Measurements from ENCODE around the gene SYNGAP1.

Gene SYNGAP1

GRCh38 chr6:33446356-33446755 is 26.5 kb downstream of the SYNGAP1 start:
- Mint-ChIP-seq H3K27me3 (no peaks in the 10 kb centered on the region), H3K27ac (peak overlapping the region; percentile 33), H3K9me3 (no peaks in the 10 kb centered on the region), H3K4me3 (no peak overlapping the region), H3K36me3 (peaks cover 47% of the 10 kb centered on the region), H3K4me1 (peaks cover 4% of the 10 kb centered on the region)
- DNase-seq, result no peak
- CTCF ChIA-PET, result no interaction called here

DNA sequence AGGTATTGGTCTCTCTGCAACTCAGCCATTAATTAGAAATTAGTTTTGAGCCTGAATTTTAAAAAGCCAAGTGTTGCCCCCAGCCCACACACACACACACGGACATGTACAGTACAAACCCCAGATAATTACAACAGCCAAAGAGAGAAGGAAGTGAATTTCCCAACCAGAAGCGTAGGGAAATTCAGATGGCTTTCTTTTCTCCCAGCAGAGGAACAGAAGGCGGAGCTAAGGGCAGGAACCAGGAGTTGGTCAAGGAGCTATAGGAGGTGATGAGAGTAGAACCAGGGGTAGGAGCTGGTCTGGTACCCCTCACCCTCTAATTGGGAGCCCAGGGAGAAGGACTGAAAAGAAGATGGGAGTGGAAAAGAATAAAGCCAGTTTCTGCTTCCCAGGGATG is 30.6 kb downstream of the SYNGAP1 start:
- Mint-ChIP-seq H3K4me3 (no peak overlapping the region), H3K36me3 (peaks cover 39% of the 10 kb centered on the region), H3K4me1 (peaks cover 27% of the 10 kb centered on the region), H3K27ac (no peak overlapping the region), H3K9me3 (no peaks in the 10 kb centered on the region), H3K27me3 (no peaks in the 10 kb centered on the region)
- DNase-seq, result no peak
- CTCF ChIA-PET, result interaction anchor here (1.0 to 1.1 kb wide), 3 partner anchors 9 to 26 kb away, joined by 3 to 4 read pairs (median 3); no protein-coding TSS in a partner anchor

- peaks cover 33% of the 10 kb centered on the region for H3K4me1 Mint-ChIP-seq
- CTCF ChIA-PET, result no interaction called here
- no peak overlapping the region for H3K4me3 Mint-ChIP-seq
- peaks cover 37% of the 10 kb centered on the region for H3K36me3 Mint-ChIP-seq
- no peaks in the 10 kb centered on the region for H3K27me3 Mint-ChIP-seq
- DNase-seq, result no peak
- no peak overlapping the region for H3K27ac Mint-ChIP-seq
- H3K9me3 Mint-ChIP-seq, result no peaks in the 10 kb centered on the region
Measured at GRCh38 chr6:33451606-33452005, 31.7 kb downstream of the SYNGAP1 start.

GRCh38 chr6:33452496-33452895 is 32.6 kb downstream of the SYNGAP1 start:
- Mint-ChIP-seq H3K4me3 (no peak overlapping the region), H3K4me1 (peaks cover 33% of the 10 kb centered on the region), H3K27ac (peak overlapping the region; percentile 91)

GRCh38 chr6:33453393-33454008 is 33.6 kb downstream of the SYNGAP1 start:
- peak overlapping the region; percentile 96 for H3K4me3 Mint-ChIP-seq
- H3K27me3 Mint-ChIP-seq, result no peaks in the 10 kb centered on the region
- CTCF ChIA-PET, result interaction anchor here (1.5 to 1.8 kb wide), 2 partner anchors 23 to 126 kb away, joined by 5 to 9 read pairs; partner anchors contain the start of gene BAK1
- no peaks in the 10 kb centered on the region for H3K9me3 Mint-ChIP-seq
- peaks cover 31% of the 10 kb centered on the region for H3K36me3 Mint-ChIP-seq
- H3K27ac Mint-ChIP-seq, result peak overlapping the region; percentile 91
- peaks cover 33% of the 10 kb centered on the region for H3K4me1 Mint-ChIP-seq
- peak; percentile 24 for DNase-seq

More at GRCh38 chr6:33452496-33452895, 32.6 kb downstream of the SYNGAP1 start:
- CTCF ChIA-PET, result no interaction called here
- no peak for DNase-seq
- Mint-ChIP-seq H3K9me3 (no peaks in the 10 kb centered on the region), H3K36me3 (peaks cover 40% of the 10 kb centered on the region), H3K27me3 (no peaks in the 10 kb centered on the region)

GRCh38 chr6:33454009-33454946 is 34.4 kb downstream of the SYNGAP1 start, which contains the start of gene ZBTB9:
Gene ZBTB9 (plus strand): TSS chr6:33454576. CDS start chr6:33455101, 525 bp downstream.
- H3K9me3 Mint-ChIP-seq, result no peaks in the 10 kb centered on the region
- DNase-seq, result peak; percentile 98
- CTCF ChIA-PET, result interaction anchor here (0.6 to 1.8 kb wide), 6 partner anchors 24 to 133 kb away, joined by 3 to 9 read pairs (median 4); partner anchors contain the start of gene BAK1
- peaks cover 23% of the 10 kb centered on the region for H3K36me3 Mint-ChIP-seq
- peak within 1 kb of the TSS; percentile 96 for H3K4me3 Mint-ChIP-seq
- no peaks in the 10 kb centered on the region for H3K27me3 Mint-ChIP-seq
- H3K27ac Mint-ChIP-seq, result peak within 1 kb of the TSS; percentile 91
- H3K4me1 Mint-ChIP-seq, result peaks cover 33% of the 10 kb centered on the region

- Mint-ChIP-seq H3K27me3 (no peaks in the 10 kb centered on the region), H3K27ac (peak overlapping the region; percentile 70), H3K4me3 (peak overlapping the region; percentile 96), H3K4me1 (peaks cover 33% of the 10 kb centered on the region), H3K9me3 (no peaks in the 10 kb centered on the region), H3K36me3 (peaks cover 22% of the 10 kb centered on the region)
- no peak for DNase-seq
- CTCF ChIA-PET, result interaction anchor here (1.3 to 1.8 kb wide), 5 partner anchors 25 to 124 kb away, joined by 3 to 9 read pairs (median 4); partner anchors contain the start of gene BAK1
Measured at GRCh38 chr6:33455051-33455450, 35.2 kb downstream of the SYNGAP1 start.

DNA sequence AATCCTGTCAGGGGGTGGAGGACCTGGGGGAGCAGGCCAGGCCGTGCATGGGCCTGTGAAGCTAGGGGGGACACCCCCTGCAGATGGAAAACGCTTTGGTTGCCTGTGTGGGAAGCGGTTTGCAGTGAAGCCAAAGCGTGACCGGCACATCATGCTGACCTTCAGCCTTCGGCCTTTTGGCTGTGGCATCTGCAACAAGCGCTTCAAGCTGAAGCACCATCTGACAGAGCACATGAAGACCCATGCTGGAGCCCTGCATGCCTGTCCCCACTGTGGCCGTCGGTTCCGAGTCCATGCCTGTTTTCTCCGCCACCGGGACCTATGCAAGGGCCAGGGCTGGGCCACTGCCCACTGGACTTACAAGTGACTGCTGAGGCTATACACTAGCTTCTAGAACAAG is 36.3 kb downstream of the SYNGAP1 start:
- H3K4me3 Mint-ChIP-seq, result peak overlapping the region; percentile 96
- no peak for DNase-seq
- H3K27ac Mint-ChIP-seq, result no peak overlapping the region
- peaks cover 30% of the 10 kb centered on the region for H3K4me1 Mint-ChIP-seq
- no peaks in the 10 kb centered on the region for H3K9me3 Mint-ChIP-seq
- H3K27me3 Mint-ChIP-seq, result no peaks in the 10 kb centered on the region
- peaks cover 22% of the 10 kb centered on the region for H3K36me3 Mint-ChIP-seq
- CTCF ChIA-PET, result no interaction called here

DNA sequence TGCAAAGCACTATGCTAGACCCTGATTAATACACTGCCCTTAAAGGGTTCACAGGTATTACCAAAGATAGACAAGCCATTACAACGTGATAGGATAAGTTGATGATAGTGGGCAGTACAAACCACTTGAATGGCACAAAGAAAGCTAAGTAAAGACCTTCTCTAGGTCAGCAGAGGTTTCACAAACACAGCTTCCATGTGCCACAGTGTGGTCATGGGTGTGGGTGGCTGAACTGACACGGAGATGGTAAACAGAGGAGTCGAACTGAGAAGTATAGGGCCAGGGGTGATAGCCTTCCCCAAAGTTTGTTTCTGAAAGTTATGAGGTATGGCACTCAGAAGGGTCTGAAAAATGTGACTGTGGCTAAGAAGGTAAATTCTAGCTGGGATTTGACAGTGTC is 38.8 kb downstream of the SYNGAP1 start:
- no peak for DNase-seq
- peaks cover 18% of the 10 kb centered on the region for H3K4me1 Mint-ChIP-seq
- H3K4me3 Mint-ChIP-seq, result no peak overlapping the region
- CTCF ChIA-PET, result interaction anchor here (1.0 kb wide), 1 partner anchor 11 kb away, joined by 3 read pairs; no protein-coding TSS in a partner anchor
- H3K36me3 Mint-ChIP-seq, result peaks cover 17% of the 10 kb centered on the region
- no peaks in the 10 kb centered on the region for H3K27me3 Mint-ChIP-seq
- no peaks in the 10 kb centered on the region for H3K9me3 Mint-ChIP-seq
- H3K27ac Mint-ChIP-seq, result no peak overlapping the region

DNA sequence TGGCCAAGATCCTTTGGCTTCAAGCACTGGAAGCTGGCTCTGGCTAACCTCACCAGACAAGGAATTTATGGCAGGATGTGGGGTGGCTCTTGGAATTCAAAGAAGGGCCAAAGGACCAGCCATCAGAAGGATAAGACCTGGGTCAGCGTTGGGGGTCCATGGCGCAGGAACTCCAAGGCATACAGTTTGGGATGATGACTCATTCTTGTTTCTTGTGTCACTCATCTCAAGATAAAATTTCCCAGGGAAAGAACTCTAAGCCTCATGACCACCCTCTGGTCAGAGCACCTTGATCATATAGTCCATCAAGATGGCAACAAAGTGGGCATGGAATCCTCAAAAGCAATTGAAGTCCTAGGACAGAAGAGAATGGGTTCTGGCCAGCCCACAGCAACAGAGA is 39.4 kb downstream of the SYNGAP1 start:
- no peak overlapping the region for H3K27ac Mint-ChIP-seq
- peaks cover 17% of the 10 kb centered on the region for H3K36me3 Mint-ChIP-seq
- CTCF ChIA-PET, result interaction anchor here (1.0 kb wide), 1 partner anchor 10 kb away, joined by 3 read pairs; no protein-coding TSS in a partner anchor
- no peak overlapping the region for H3K4me3 Mint-ChIP-seq
- H3K4me1 Mint-ChIP-seq, result peaks cover 18% of the 10 kb centered on the region
- no peaks in the 10 kb centered on the region for H3K9me3 Mint-ChIP-seq
- no peak for DNase-seq
- H3K27me3 Mint-ChIP-seq, result peaks cover under 1% of the 10 kb centered on the region

- H3K36me3 Mint-ChIP-seq, result no peaks in the 10 kb centered on the region
- CTCF ChIA-PET, result no interaction called here
- no peaks in the 10 kb centered on the region for H3K9me3 Mint-ChIP-seq
- no peak for DNase-seq
- H3K4me3 Mint-ChIP-seq, result no peak overlapping the region
- no peaks in the 10 kb centered on the region for H3K4me1 Mint-ChIP-seq
- H3K27me3 Mint-ChIP-seq, result peaks cover 19% of the 10 kb centered on the region
- no peak overlapping the region for H3K27ac Mint-ChIP-seq
Measured at GRCh38 chr6:33466075-33466735, 46.3 kb downstream of the SYNGAP1 start.

DNA sequence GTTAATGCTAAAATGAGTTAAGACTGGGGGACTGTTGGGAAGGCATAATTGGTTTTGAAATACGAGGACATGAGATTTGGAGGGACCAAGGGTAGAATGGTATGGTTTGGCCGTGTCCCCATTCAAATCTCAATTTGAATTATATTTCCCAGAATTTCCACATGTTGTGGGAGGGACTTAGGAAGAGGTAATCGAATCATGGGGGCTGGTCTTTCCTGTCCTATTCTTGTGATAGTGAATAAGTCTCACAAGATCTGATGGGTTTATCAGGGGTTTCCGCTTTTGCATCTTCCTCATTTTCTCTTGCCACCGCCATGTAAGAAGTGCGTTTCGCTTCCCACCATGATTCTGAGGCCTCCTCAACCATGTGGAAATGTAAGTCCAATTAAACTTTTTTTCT is 47.2 kb downstream of the SYNGAP1 start:
- no peaks in the 10 kb centered on the region for H3K36me3 Mint-ChIP-seq
- no peak for DNase-seq
- no peaks in the 10 kb centered on the region for H3K4me1 Mint-ChIP-seq
- no peaks in the 10 kb centered on the region for H3K9me3 Mint-ChIP-seq
- H3K4me3 Mint-ChIP-seq, result no peak overlapping the region
- H3K27me3 Mint-ChIP-seq, result peaks cover 19% of the 10 kb centered on the region
- CTCF ChIA-PET, result no interaction called here
- no peak overlapping the region for H3K27ac Mint-ChIP-seq

GRCh38 chr6:33469661-33470060 is 49.8 kb downstream of the SYNGAP1 start:
- Mint-ChIP-seq H3K36me3 (no peaks in the 10 kb centered on the region), H3K9me3 (no peaks in the 10 kb centered on the region), H3K27ac (no peak overlapping the region), H3K27me3 (peaks cover 14% of the 10 kb centered on the region), H3K4me3 (no peak overlapping the region), H3K4me1 (no peaks in the 10 kb centered on the region)
- CTCF ChIA-PET, result interaction anchor here (0.6 to 1.1 kb wide), 2 partner anchors 8 to 11 kb away, joined by 3 read pairs; no protein-coding TSS in a partner anchor
- DNase-seq, result no peak

DNA sequence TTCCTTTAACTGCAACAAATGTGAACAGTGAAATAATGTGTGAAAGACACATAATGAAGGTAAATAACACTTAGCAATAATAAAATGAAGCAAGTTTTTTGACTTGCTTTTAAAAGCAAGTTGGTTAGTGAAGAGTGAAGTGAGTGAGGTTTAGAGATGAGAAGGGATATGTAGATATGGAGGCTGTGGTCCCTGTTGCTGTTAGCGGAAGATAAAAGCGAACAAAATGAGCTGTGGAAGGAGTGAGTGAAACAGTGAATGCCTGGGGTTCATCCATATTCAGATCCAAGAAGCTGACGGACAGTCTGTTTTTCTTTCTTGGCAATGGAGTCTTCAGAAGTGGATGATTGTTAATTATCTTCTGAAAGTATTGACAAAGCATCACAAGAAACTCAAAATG is 58.0 kb downstream of the SYNGAP1 start:
- Mint-ChIP-seq H3K9me3 (no peaks in the 10 kb centered on the region), H3K27ac (no peak overlapping the region), H3K36me3 (no peaks in the 10 kb centered on the region), H3K4me3 (no peak overlapping the region), H3K27me3 (peaks cover 21% of the 10 kb centered on the region), H3K4me1 (no peaks in the 10 kb centered on the region)
- CTCF ChIA-PET, result no interaction called here
- DNase-seq, result no peak
